ENCODE measurements around the gene TTLL5. TPM values are rescaled to one million over a fixed set of nuclear protein-coding genes. Genes with fewer than 3 reads are reported as not detected.

The TTLL5 gene
- total RNA-seq, 4 donors from 2014 or later, result 32.4 to 183 (median 40.6) TPM

- no peak overlapping the region for H3K27ac ChIP-seq
- H3K27me3 ChIP-seq, result no peaks in the 10 kb centered on the region
- H3K36me3 ChIP-seq, result no peaks in the 10 kb centered on the region
- no peak for DNase-seq
- no peaks in the 10 kb centered on the region for H3K4me1 ChIP-seq
- no peaks in the 10 kb centered on the region for H3K9me3 ChIP-seq
- TF ChIP-seq POLR2A (IDR thresholded peaks at IDR 0.05) (no peak), CTCF (IDR thresholded peaks at IDR 0.05) (no peak)
- H3K4me3 ChIP-seq, result no peak overlapping the region
- intact Hi-C loops (cut with DNase I; ENCODE audit: low total_unique reads), result no loop called here
Observed at GRCh38 chr14:75628816-75629215, 32.2 kb upstream of the TTLL5 start.

- DNase-seq, result no peak
- H3K4me1 ChIP-seq, result no peaks in the 10 kb centered on the region
- H3K27me3 ChIP-seq, result no peaks in the 10 kb centered on the region
- no peak overlapping the region for H3K4me3 ChIP-seq
- intact Hi-C loops (cut with DNase I; ENCODE audit: low total_unique reads), result no loop called here
- no peak for TF ChIP-seq CTCF (IDR thresholded peaks at IDR 0.05)
- no peak for TF ChIP-seq POLR2A (IDR thresholded peaks at IDR 0.05)
- H3K9me3 ChIP-seq, result no peaks in the 10 kb centered on the region
- H3K27ac ChIP-seq, result no peak overlapping the region
- no peaks in the 10 kb centered on the region for H3K36me3 ChIP-seq
Observed at GRCh38 chr14:75630695-75631452, 30.2 kb upstream of the TTLL5 start.

- TF ChIP-seq CTCF (IDR thresholded peaks at IDR 0.05), result no peak
- DNase-seq, result no peak
- intact Hi-C loops (cut with DNase I; ENCODE audit: low total_unique reads), result no loop called here
- no peaks in the 10 kb centered on the region for H3K27me3 ChIP-seq
- no peak overlapping the region for H3K4me3 ChIP-seq
- H3K36me3 ChIP-seq, result no peaks in the 10 kb centered on the region
- H3K9me3 ChIP-seq, result no peaks in the 10 kb centered on the region
- H3K4me1 ChIP-seq, result no peaks in the 10 kb centered on the region
- no peak overlapping the region for H3K27ac ChIP-seq
Observed at GRCh38 chr14:75631453-75631831, 29.6 kb upstream of the TTLL5 start.

- Histone ChIP-seq H3K4me1 (no peaks in the 10 kb centered on the region), H3K9me3 (no peaks in the 10 kb centered on the region), H3K27ac (no peak overlapping the region), H3K4me3 (no peak overlapping the region), H3K36me3 (no peaks in the 10 kb centered on the region), H3K27me3 (no peaks in the 10 kb centered on the region)
- DNase-seq, result no peak
- TF ChIP-seq POLR2A (IDR thresholded peaks at IDR 0.05), result no peak
- no peak for TF ChIP-seq CTCF (IDR thresholded peaks at IDR 0.05)
- intact Hi-C loops (cut with DNase I; ENCODE audit: low total_unique reads), result no loop called here
Observed at GRCh38 chr14:75634848-75635247, 26.2 kb upstream of the TTLL5 start.

- no peak overlapping the region for H3K27ac ChIP-seq
- H3K27me3 ChIP-seq, result no peaks in the 10 kb centered on the region
Observed at GRCh38 chr14:75636100-75636692, 24.9 kb upstream of the TTLL5 start.

More at GRCh38 chr14:75636100-75636692, 24.9 kb upstream of the TTLL5 start:
- no peak for DNase-seq
- Histone ChIP-seq H3K9me3 (no peaks in the 10 kb centered on the region), H3K4me3 (no peak overlapping the region), H3K36me3 (no peaks in the 10 kb centered on the region), H3K4me1 (no peaks in the 10 kb centered on the region)
- intact Hi-C loops (cut with DNase I; ENCODE audit: low total_unique reads), result no loop called here
- TF ChIP-seq CTCF (IDR thresholded peaks at IDR 0.05) (no peak), POLR2A (IDR thresholded peaks at IDR 0.05) (no peak)
